GM18507 (cell line): ENCODE measurements around the gene LTB4R.
A peak's percentile ranks its signal among the peaks of the same experiment; 100 is the strongest.
"Not testable (repeated sequence)": the region's sequence is repeated elsewhere in the genome, so short reads cannot be mapped to it uniquely, and the experiment has no call there.

Experiments
- DNase-seq: peaks from one replicate; pipeline ENCODE4 v3.0.0; 2011; ENCODE audit warnings: low read depth; ENCODE audit not compliant: insufficient read length; ENCODE audit errors: extremely low spot score
- FAIRE-seq: peaks from 2 replicates; lab custom pipeline; 2011; peaks lifted over from hg19 to GRCh38; lab: Jason Lieb, UNC

LTB4R gene

GRCh38 chr14:24315807-24316596, 4.7 kb downstream of the LTB4R start:
- DNase-seq (no peak), FAIRE-seq (no peak)

DNA sequence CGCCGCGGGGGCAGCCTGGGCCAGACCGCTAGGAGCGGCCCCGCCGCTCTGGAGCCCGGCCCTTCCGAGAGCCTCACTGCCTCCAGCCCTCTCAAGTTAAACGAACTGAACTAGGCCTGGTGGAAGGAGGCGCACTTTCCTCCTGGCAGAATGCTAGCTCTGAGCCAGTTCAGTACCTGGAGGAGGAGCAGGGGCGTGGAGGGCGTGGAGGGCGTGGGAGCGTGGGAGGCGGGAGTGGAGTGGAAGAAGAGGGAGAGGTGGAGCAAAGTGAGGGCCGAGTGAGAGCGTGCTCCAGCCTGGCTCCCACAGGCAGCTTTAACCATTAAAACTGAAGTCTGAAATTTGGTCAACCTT, 5.3 kb downstream of the LTB4R start:
- FAIRE-seq = no peak
- DNase-seq = no peak

- no peak for FAIRE-seq
- DNase-seq = no peak
Observed at GRCh38 chr14:24317141-24317928, 6.0 kb downstream of the LTB4R start.

DNA sequence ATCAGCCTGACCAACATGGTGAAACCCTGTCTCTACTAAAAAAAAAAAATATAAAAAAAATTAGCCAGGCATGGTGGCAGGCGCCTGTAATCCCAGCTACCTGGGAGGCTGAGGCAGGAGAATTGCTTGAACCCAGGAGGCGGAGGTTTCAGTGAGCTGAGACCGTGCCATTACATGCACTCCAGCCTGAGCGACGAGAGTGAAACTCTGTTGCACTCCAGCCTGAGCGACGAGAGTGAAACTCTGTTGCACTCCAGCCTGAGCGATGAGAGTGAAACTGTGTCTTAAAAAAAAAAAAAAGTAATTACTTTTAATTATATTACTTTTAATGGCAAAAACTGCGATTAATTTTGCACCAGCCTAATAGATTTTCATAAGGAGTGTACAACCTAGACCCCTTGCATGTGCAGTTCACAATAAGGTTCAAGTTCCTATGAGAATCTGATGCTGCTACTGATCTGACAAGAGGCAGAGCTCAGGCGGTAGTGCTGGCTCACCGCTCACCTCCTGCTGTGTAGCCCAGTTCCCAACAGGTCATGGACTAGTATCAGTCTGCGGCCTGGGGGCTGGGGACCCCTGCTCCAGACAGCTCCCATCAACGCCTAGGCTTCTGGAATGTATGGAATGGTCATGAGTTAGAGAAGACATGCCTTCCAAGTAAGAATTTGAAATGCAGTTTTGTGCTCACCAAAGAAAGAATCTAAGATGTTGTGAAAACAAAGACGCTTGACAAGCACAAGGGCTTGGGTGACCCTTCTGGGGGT, 10.1 kb downstream of the LTB4R start:
- FAIRE-seq (no peak), DNase-seq (no peak)

GRCh38 chr14:24322672-24323071, 11.4 kb downstream of the LTB4R start:
- DNase-seq (no peak), FAIRE-seq (no peak)

DNA sequence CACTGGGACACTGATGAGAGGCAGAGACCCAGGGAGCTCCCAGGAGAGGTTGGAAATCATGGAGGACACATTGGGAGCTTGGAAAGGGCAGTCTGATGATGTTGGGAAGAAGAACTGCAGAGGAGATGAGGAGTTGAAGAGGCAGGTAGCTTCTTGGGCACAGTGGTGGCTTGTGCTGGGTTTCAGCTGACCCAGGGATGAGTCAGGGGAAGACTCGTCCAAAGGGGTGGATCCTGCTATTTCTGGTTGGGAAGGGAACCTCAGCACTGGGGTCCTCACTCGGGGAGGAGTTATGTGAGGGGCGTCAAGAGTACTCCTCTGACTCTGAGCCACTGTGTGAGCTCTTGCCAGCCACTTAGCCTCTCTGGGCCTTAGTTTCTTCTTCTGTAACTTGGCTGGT, 12.0 kb downstream of the LTB4R start:
- no peak for DNase-seq
- no peak for FAIRE-seq

DNA sequence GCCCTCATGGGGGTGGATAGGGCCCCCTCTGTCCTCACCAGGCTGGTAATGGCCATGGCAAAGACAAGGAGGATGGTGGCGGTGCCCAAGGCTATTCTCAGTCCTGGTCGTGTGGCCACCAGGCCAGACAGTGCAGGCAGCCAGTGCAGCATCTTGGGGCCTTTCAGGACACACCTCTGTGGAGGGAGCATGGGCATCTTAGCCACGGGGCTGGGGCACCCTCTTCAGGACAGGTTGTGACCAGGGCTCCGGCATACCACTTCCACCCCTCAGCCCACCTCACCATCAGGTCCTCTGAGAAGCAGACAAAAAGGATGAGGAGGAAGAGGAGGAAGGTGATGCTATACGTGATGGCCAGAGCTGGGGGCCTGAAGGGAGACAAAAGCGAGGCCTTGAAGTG, 12.7 kb downstream of the LTB4R start:
- FAIRE-seq (no peak), DNase-seq (no peak)

DNA sequence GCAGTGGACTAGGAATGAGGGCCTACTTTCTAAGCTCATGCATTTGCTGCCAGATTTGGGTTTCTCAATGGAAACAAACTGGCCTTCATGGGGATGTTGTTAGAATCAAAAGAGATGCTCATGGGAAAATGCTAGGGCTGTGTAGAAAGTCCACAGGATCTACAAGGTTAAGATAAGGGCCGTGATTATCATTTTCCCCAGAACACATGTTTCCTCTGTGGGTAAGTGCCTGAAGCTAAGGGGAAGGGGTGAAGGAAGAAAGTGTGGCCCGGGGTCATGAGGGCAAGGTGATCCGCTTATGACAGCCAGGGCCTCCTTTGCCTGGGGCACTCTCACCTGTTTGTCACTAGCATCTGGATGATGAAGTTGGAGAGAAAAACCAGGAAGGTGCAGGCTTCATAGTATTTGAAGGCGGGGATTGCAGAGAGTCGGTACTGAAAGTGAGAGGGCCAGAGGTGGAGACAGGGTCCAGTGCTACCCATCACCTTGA, 13.8 kb downstream of the LTB4R start:
- DNase-seq (no peak), FAIRE-seq (no peak)

DNA sequence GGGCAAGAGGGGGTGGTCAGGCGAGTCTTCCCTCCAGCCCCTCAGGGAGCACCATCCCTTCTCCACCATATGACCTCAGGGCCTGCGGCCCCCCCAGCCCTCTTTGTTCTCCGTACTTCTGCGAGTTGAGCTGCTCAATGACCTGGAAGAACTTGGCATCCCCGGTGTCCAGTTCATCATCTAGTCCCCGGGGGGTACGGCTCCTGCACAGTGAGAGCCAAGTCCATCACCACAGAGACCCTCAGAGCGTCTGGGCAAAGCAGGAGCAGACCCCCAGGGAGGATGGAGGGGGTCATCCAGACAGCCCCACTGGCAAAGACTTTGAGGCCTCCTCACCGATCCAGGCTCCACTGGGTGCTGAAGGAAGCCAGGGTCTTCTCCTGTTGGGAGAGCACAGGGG, 14.7 kb downstream of the LTB4R start:
- DNase-seq = no peak

DNA sequence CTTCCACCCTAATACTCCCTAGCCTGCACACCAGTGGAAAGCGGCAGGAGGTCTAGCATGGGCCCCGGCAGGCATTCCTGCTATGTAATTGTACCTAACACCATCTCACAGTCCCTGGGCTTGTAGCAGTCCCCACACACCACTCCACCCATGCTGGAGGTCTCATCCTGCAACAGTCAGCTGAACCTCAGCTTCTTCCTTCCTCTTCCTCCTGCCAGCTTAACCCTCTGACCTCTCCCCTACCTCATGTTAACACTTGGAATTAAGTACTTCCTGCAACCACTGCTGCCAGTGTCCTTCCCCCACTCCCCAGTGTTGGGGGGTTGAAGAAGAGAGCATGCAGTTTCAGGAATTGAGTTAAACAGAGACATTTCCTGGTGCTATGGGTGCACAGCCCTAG, 16.0 kb downstream of the LTB4R start:
- FAIRE-seq (no peak), DNase-seq (no peak)

More for the DNA sequence above, 14.7 kb downstream of the LTB4R start:
- FAIRE-seq = no peak

DNA sequence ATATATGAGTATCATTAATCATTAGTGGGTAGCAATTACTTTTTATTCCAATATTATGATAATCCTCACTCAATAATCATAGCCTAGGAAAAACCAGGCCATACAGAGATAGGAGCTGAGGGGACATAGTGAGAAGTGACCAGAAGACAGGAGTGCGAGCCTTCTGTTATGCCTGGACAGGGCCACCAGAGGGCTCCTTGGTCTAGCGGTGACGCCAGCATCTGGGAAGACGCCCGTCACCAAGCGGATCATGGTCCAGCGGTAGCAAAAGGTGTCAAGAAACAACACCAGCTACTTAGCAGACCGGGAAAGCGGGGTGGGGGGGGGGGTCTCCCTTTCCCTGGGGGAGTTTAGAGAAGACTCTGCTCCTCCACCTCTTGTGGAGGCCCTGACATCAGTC, 16.6 kb downstream of the LTB4R start:
- DNase-seq = not testable (repeated sequence)
- FAIRE-seq = peak; percentile 48

GRCh38 chr14:24329073-24329663, 17.9 kb downstream of the LTB4R start:
- DNase-seq (no peak), FAIRE-seq (no peak)

DNA sequence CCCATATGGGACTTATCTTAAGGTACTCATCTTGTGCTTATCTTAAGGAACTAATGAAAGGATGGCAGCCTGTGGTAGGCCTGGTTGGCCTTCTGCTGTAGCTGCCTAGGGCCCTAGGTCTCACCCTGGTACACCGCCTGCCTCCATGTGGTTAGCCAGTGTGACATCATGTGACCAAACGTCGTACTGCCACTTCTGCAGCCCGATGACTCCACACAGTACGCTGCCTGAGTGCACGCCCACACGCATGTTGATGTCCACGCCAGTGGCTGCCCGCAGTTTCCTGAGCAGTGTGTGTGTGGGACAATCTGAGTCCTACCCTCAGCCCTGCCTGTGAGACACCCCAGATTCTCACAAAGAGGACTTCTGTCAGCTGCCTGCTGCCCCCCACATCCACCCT, 18.4 kb downstream of the LTB4R start:
- no peak for DNase-seq

DNA sequence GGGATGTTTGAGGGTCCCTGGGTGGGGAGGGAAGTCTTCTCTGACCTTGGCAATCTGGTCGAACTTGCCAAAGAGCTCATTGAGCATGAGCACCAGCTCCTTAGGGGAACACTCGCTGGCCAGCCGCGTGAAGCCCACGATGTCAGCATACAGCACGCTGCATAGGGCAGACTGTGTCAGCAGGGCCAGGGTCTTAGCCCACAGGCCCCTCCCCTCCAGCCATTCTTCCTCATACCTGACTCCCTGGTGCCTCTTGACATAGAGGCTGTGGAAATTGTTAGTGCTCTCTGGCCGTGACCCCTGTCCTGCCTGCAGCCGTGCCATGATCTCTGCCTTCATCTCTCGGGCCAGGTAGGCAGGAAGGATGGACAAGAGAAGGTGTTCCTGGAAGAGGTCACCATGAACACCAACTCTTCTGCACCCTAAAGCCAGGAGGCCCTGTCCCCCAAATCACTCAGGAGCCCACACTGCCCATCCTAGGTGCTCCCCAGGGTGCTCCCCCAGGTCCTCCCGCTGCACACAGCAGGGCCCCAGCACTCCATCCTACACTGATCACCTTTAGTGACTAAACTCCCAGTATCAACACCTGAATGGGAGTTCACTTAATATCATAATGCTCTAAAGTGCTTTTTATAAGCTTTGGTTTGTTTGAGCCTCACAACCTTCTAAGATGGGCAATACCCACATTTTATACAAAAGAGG, 19.8 kb downstream of the LTB4R start:
- FAIRE-seq (no peak), DNase-seq (no peak)

More for the DNA sequence above, 18.4 kb downstream of the LTB4R start:
- no peak for FAIRE-seq

GRCh38 chr14:24331731-24332267, 20.5 kb downstream of the LTB4R start:
- no peak for FAIRE-seq
- DNase-seq = no peak

- DNase-seq (peak; percentile 86), FAIRE-seq (peak; percentile 95)
Observed at GRCh38 chr14:24332268-24332993, 21.1 kb downstream of the LTB4R start.

- DNase-seq (no peak), FAIRE-seq (no peak)
Observed at GRCh38 chr14:24334431-24335291, 23.4 kb downstream of the LTB4R start, which contains the start of gene ADCY4. Gene ADCY4 (minus strand): TSS chr14:24335071. CDS start chr14:24334652, 419 bp downstream.
